GM10248 (cell line): ENCODE results near the gene CLIC4.

Experiments
- CTCF ChIA-PET: fragments of 300-600 bp; sonication (Branson Sonifier 250); formaldehyde crosslinking; extraction: SDS; loops from one replicate; lab custom pipeline; 2021; ENCODE audit warnings: antibody characterized with exemption; lab: Yijun Ruan, JAX
- POLR2A ChIA-PET: fragments of 350-650 bp; sonication (Branson Sonifier 250); formaldehyde crosslinking; extraction: SDS; loops from one replicate; lab custom pipeline; 2020; ENCODE audit warnings: antibody characterized with exemption; lab: Yijun Ruan, JAX
- DNase-seq: peaks from one replicate; pipeline ENCODE4 v3.0.0; 2012; ENCODE audit errors: extremely low spot score
- TF ChIP-seq, protein P1 (sequence below): IDR thresholded peaks from 2 replicates; pipeline ENCODE4 v1.5.1; 2012; ENCODE audit warnings: mild to moderate bottlenecking, low read depth; ENCODE audit errors: extremely low read depth, missing control alignments, control extremely low read depth

The CLIC4 gene

GRCh38 chr1:24892188-24893153 lies 147.2 kb downstream of the CLIC4 start:
- ChIA-PET CTCF (interaction anchor here (1.1 kb wide), 1 partner anchor 45 kb away, joined by 3 read pairs; no protein-coding TSS in a partner anchor), POLR2A (no interaction called here)
- TF ChIP-seq, protein P1, sequence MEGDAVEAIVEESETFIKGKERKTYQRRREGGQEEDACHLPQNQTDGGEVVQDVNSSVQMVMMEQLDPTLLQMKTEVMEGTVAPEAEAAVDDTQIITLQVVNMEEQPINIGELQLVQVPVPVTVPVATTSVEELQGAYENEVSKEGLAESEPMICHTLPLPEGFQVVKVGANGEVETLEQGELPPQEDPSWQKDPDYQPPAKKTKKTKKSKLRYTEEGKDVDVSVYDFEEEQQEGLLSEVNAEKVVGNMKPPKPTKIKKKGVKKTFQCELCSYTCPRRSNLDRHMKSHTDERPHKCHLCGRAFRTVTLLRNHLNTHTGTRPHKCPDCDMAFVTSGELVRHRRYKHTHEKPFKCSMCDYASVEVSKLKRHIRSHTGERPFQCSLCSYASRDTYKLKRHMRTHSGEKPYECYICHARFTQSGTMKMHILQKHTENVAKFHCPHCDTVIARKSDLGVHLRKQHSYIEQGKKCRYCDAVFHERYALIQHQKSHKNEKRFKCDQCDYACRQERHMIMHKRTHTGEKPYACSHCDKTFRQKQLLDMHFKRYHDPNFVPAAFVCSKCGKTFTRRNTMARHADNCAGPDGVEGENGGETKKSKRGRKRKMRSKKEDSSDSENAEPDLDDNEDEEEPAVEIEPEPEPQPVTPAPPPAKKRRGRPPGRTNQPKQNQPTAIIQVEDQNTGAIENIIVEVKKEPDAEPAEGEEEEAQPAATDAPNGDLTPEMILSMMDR = no peak

GRCh38 chr1:24893431-24893830 lies 148.2 kb downstream of the CLIC4 start:
- ChIA-PET POLR2A (no interaction called here), CTCF (interaction anchor here (1.1 kb wide), 1 partner anchor 46 kb away, joined by 3 read pairs; no protein-coding TSS in a partner anchor)
- TF ChIP-seq, protein P1 = no peak
- no peak for DNase-seq

More at GRCh38 chr1:24892188-24893153, 147.2 kb downstream of the CLIC4 start:
- DNase-seq = no peak
